Small intestine (tissue), 7 donors: ENCODE data around the gene APOA4. TPM values are rescaled to one million over a fixed set of nuclear protein-coding genes. Genes with fewer than 3 reads are reported as not detected.

Experiments
- DNase-seq, 2 donors: peaks; one replicate each; pipeline versions ENCODE4 v3.0.0 to v3.0.0-alpha.2; 2013
- FAIRE-seq: peaks from 2 replicates; lab custom pipeline; 2012; peaks lifted over from hg19 to GRCh38; lab: Jason Lieb, UNC
- H3K27ac ChIP-seq, 3 donors: one replicate each; pipeline ENCODE4 v1.5.1; 2013; ENCODE audit warnings: low read length in 2 of 3, mild to moderate bottlenecking in 2 of 3, control low read depth in 1 of 3, inconsistent platforms in 1 of 3, low read depth in 1 of 3, moderate library complexity in 1 of 3
- H3K27me3 ChIP-seq, 3 donors: one replicate each; pipeline ENCODE4 v1.6.1; 2013; ENCODE audit warnings: low read length in 3 of 3, inconsistent platforms in 1 of 3; ENCODE audit not compliant: control insufficient read depth in 3 of 3, insufficient read depth in 3 of 3
- H3K36me3 ChIP-seq, 3 donors: one replicate each; pipeline ENCODE4 v1.6.1; 2013; ENCODE audit warnings: low read length in 3 of 3, inconsistent platforms in 1 of 3, low read depth in 1 of 3, mild to moderate bottlenecking in 1 of 3, moderate library complexity in 1 of 3; ENCODE audit not compliant: control insufficient read depth in 3 of 3, insufficient read depth in 2 of 3
- H3K4me1 ChIP-seq, 3 donors: one replicate each; pipeline ENCODE4 v1.6.1; 2013; ENCODE audit warnings: low read length in 2 of 3, inconsistent platforms in 1 of 3, low read depth in 1 of 3, mild to moderate bottlenecking in 1 of 3, moderate library complexity in 1 of 3; ENCODE audit not compliant: control insufficient read depth in 3 of 3, insufficient read depth in 2 of 3
- H3K4me3 ChIP-seq, 3 donors: one replicate each; pipeline ENCODE4 v1.5.1; 2013; ENCODE audit warnings: low read length in 3 of 3, control low read depth in 1 of 3, inconsistent platforms in 1 of 3, low read depth in 1 of 3, mild to moderate bottlenecking in 1 of 3, moderate library complexity in 1 of 3
- H3K9me3 ChIP-seq, 2 donors: one replicate each; pipeline ENCODE4 v1.6.1; 2013; ENCODE audit warnings: low read depth in 1 of 2, low read length in 1 of 2; ENCODE audit not compliant: control insufficient read depth in 2 of 2, insufficient read depth in 1 of 2
- WGBS, 3 donors: extraction: QIAGEN DNeasy Blood & Tissue Kit; methylation state at CpG; one replicate each; pipeline ENCODE4 v1.1.7; 2013; 5-methylcytosine and 5-hydroxymethylcytosine counted together
- polyA plus RNA-seq, 4 donors: library from polyadenylated mRNA; stranded (reverse) in 3 of 4; unstranded in 1 of 4; fragments of 200-250 nt in 3 of 4; fragments of 120-200 nt in 1 of 4; gene quantifications; one replicate each; pipeline versions ENCODE4 v1.2.1 to v1.2.3, GENCODE V29; 2013
- donor health status: healthy with polysubstance abuse.
- donor health status: control.
- donor health status: control.
- donor health status: Bipolar disorder and iron deficiency.
- donor health status: healthy.

APOA4 gene
- polyA plus RNA-seq, 4 donors, result 338 to 9,049 (median 4,672) TPM

DNA sequence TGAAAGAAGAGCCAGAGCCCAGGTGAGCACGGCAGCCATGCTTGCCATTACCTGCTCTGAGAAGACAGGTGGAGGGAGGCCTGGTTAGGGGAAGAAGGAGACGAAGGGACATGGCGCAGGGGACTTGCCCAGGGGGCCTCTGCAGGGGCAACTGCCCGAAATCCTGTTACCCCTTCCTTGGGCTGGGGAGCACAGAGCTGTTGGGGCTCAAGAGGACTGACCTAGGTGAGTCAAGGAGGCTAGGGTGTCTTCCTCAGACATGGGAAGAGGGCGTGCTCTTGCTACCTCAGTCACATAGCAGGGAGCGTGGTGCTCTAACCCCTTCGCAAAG, 31.3 kb downstream of the APOA4 start, which contains the start of gene APOA5:
TSS of gene APOA5 (minus strand) at position 67 of the 331 bp plus-strand sequence. CDS start at position 48, 19 bp downstream.
- FAIRE-seq, result no peak

DNA sequence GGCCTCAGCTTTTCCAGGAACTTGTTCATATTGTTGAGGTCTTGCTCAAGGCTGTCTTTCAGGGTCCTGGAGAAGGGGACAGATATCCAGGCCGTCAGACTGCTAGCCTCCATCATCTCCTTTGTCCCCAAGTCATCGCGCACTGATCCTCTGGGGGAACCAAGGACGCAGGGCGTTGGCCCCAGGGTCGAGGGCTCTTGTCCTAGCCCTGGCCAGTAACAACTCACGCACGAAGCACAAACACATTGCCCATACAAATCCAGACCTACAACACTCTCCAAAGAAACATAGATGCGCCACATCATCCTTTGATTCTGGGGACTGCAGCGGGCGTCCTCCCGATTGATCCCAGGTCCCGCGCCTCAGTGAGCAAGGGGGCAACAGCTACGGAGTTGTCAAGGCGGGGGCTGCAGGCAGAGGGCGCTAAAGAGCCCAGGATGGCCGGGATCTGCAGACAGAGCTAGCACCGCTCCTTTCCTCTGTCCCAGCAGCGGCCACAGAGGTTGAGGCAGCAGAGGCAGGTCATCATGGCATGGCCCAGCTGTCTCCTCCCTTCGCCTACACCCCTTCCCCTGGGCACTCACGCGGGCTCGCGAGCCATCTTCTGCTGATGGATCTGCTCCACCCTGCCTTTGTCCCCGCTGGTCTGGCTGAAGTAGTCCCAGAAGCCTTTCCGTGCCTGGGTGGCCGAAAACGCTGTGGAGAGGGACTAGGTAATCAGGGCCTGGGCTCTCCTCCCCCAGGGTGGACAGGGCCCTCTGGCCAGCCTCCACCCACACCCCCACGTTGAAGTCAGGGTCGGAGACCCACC, 31.9 kb downstream of the APOA4 start:
- Histone ChIP-seq H3K27ac (no peak overlapping the region), H3K9me3 (no peaks in the 10 kb centered on the region), H3K27me3 (no peaks in the 10 kb centered on the region), H3K36me3 (peaks cover 0 to 3% (median 2%) of the 10 kb centered on the region in 3 donors), H3K4me1 (peaks cover 6 to 45% (median 8%) of the 10 kb centered on the region in 3 donors), H3K4me3 (no peak overlapping the region)
- 28 to 29% (median 28%) methylated on average over 30 to 31 of the region's 31 CpGs for WGBS, 3 donors
- no peak for FAIRE-seq
- peak; percentile 71 to 87 for DNase-seq

More for the DNA sequence above, 31.3 kb downstream of the APOA4 start, which contains the start of gene APOA5:
- 83 to 88% (median 83%) methylated on average over 7 of the region's 7 CpGs for WGBS, 3 donors
- Histone ChIP-seq H3K4me3 (no peak within 1 kb of the TSS), H3K27me3 (no peaks in the 10 kb centered on the region), H3K36me3 (no peaks in the 10 kb centered on the region), H3K9me3 (no peaks in the 10 kb centered on the region), H3K27ac (no peak within 1 kb of the TSS), H3K4me1 (peaks cover 4 to 41% (median 7%) of the 10 kb centered on the region in 3 donors)
- no peak for DNase-seq

DNA sequence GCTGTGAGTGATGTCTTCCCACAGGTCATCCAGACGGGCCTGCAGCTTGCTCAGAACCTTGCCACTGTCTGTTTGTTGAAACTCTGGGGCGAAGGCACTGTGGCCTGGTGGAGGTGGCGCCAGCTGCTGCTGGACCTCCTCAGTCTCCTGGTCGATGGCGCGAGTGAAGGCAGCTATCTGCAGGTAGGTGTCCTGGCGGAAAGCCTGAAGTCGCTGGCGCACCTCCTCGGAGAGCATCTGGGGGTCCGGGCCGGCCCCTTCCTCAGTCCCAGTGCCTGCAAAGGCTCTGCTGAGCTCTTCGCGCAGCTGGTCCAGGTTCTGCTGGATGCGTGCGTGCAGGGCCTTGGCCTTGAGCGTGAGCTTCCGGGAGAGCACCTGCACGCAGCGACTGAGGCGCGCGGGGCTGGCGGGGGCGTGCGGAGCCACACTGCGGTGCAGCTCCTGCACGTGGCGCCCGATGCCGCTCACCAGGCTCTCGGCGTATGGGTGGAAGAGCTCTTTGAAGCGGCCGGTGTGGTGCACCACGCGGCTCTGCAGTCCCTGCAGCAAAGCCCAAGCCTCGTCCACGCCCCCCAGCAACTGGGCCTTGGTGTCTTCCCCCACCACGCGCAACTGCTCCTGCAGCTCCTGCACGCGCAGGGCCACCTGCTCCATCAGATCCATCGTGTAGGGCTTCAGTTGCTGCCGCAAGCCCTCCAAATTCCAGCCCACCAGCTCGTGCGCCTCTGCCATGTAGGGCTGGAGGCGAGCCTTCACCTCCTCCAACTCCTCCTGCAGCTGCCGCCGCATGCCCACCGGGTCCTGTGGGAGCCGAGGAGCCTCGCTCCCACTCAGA, 32.7 kb downstream of the APOA4 start:
- no peaks in the 10 kb centered on the region for H3K27me3 ChIP-seq
- FAIRE-seq, result no peak
- H3K4me3 ChIP-seq, result no peak overlapping the region
- WGBS, 3 donors, result 87 to 93% (median 87%) methylated on average over 45 to 53 of the region's 53 CpGs
- H3K4me1 ChIP-seq, result peaks cover 6 to 45% (median 8%) of the 10 kb centered on the region in 3 donors
- no peak overlapping the region for H3K27ac ChIP-seq
- peaks cover 1 to 8% (median 7%) of the 10 kb centered on the region in 3 donors for H3K36me3 ChIP-seq
- DNase-seq, result no peak
- no peaks in the 10 kb centered on the region for H3K9me3 ChIP-seq

DNA sequence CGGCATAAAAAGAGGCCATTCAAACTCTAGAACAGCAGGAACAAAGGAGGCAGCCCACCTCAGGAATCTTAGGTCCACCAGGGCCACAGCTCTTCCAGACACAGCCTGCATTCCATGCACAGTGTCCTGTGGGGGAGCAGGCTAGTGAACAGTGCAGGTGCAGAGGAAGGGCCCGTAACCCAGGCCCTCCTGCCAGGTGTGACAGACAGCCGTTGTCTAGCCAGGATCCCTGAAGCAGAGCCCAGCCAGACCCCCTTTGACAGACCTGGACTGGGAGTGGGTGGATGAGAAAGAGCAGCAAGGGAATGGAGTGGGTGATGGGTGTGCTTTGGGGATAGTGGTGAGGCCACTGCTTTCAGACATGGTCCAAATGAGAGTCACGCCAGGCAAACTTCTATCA, 34.1 kb downstream of the APOA4 start:
- Histone ChIP-seq H3K27me3 (no peaks in the 10 kb centered on the region), H3K36me3 (peaks cover 11 to 22% (median 14%) of the 10 kb centered on the region in 3 donors), H3K4me1 (peaks cover 6 to 45% (median 8%) of the 10 kb centered on the region in 3 donors), H3K27ac (no peak overlapping the region), H3K4me3 (peak overlapping the region in 1 of 3 donors; percentile 87), H3K9me3 (no peaks in the 10 kb centered on the region)
- FAIRE-seq (no peak), DNase-seq (no peak)
- WGBS, 3 donors, result 80 to 88% (median 82%) methylated on average over 4 of the region's 4 CpGs

DNA sequence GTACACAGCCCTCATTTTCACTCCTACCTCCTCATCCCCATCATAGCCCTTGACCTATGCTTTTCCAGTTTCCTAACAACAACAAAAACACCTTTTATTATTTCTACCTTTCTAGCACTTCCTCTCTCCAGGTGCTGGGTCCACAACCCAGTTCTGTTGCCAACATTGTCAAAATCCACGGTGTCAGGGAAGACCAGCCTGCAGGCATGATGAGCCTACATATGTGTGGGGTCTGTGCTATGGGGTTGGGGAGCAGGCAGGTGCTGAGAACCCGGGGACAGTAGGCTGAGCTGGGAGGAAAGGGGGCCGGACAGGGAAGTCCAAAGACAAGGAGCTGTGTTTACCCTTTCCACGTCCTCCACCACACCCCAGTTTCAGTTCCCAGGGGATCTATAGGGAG, 34.6 kb downstream of the APOA4 start:
- Histone ChIP-seq H3K4me3 (peak overlapping the region in 2 of 3 donors; percentile 86 to 87), H3K27ac (peak overlapping the region; percentile 79 to 92 (median 84)), H3K27me3 (no peaks in the 10 kb centered on the region), H3K9me3 (no peaks in the 10 kb centered on the region), H3K36me3 (peaks cover 11 to 23% (median 14%) of the 10 kb centered on the region in 3 donors), H3K4me1 (peaks cover 6 to 42% (median 8%) of the 10 kb centered on the region in 3 donors)
- FAIRE-seq, result no peak
- DNase-seq, result peak in 1 of 2 donors; percentile 36
- 24 to 54% (median 31%) methylated on average over 4 of the region's 4 CpGs for WGBS, 3 donors

DNA sequence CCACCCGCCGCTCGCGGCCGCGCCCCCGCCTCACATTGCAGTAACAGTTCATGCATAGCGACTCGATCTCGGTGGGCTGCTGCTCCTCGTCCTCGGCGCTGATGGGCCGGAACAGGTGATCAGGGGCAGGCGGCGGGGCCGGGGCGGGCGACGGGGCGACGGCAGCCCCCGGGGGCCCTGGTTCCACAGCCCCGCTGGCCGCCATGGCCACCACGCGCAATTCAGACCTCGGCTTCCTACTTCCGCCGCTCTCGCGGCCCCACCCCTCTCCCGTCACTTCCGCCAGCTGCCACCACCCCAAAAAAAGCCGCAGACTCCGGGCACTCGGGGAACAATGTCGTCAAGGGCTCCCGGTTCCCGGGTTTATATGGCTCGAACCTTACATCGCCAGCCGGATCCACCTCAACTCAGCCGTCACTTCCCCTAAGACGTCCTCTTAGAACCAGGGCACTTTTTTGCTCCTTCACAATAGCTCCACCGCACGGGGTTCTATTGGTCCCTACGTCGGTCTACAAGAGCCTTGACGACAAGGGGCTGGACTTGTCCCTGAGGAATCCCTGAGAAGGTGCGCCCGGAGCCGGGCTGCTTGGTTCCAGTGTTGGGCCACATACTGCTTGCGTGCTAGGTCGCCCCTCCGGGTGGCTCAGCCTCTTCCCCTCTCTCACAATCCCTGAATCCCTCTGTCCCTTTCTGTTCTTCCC, 35.2 kb downstream of the APOA4 start, which contains the start of gene ZPR1:
TSS of gene ZPR1 (minus strand) at position 238 of the 701 bp plus-strand sequence. CDS start at position 205, 33 bp downstream.
- Histone ChIP-seq H3K36me3 (peaks cover 11 to 28% (median 15%) of the 10 kb centered on the region in 3 donors), H3K27me3 (no peaks in the 10 kb centered on the region), H3K27ac (peak within 1 kb of the TSS; percentile 79 to 92 (median 84)), H3K9me3 (no peaks in the 10 kb centered on the region), H3K4me1 (peaks cover 6 to 38% (median 8%) of the 10 kb centered on the region in 3 donors), H3K4me3 (peak within 1 kb of the TSS; percentile 86 to 89 (median 87))
- 0 to 1% (median 1%) methylated on average over 45 to 56 of the region's 56 CpGs for WGBS, 3 donors
- no peak for FAIRE-seq
- peak; percentile 88 to 94 for DNase-seq

DNA sequence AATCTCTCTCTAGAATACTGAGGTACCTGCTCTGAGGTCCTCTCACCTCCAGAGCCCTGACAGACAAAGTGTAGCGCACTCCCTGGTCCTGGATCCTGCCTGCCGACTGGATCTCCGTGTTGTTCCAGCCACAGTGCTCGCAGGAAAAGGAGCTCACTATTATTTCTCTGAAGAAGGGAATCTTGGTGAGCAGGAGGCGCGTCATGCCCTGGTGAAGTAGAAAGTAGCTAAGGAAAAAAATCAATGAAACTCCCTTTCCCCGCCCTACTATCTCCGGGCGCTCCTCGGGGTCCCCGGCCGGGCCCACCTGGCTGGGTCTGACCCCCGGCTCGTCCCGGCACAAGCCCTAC, 35.7 kb downstream of the APOA4 start:
- H3K4me1 ChIP-seq, result peaks cover 6 to 33% (median 8%) of the 10 kb centered on the region in 3 donors
- H3K36me3 ChIP-seq, result peaks cover 11 to 32% (median 17%) of the 10 kb centered on the region in 3 donors
- H3K9me3 ChIP-seq, result no peaks in the 10 kb centered on the region
- DNase-seq (no peak), FAIRE-seq (no peak)
- H3K4me3 ChIP-seq, result peak overlapping the region; percentile 86 to 89 (median 87)
- H3K27me3 ChIP-seq, result no peaks in the 10 kb centered on the region
- WGBS, 3 donors, result 0 to 1% (median 0%) methylated on average over 15 of the region's 15 CpGs
- peak overlapping the region; percentile 79 to 92 (median 84) for H3K27ac ChIP-seq
